ENCODE data around the gene TMEM229A.

GRCh38 chr7:124033095-124033806 lies 384 bp upstream of the TMEM229A start:
- no peak for TF ChIP-seq CTCF (IDR thresholded peaks at IDR 0.05; ENCODE audit: borderline replicate concordance, extremely low read depth, low read length, poor library complexity, severe bottlenecking)
- TF ChIP-seq EZH2 (IDR thresholded peaks at IDR 0.05; ENCODE audit: borderline replicate concordance, low read depth, low read length, severe bottlenecking): no peak

Measured in DND-41 (cell line).